Naive thymus-derived CD4-positive, alpha-beta T cell (primary cell): ENCODE results near the gene CERS2. TPM values are rescaled to one million over a fixed set of nuclear protein-coding genes. Genes with fewer than 3 reads are reported as not detected.

ENCODE experiments used
- ATAC-seq: fragments of 150-1000 bp; cut with Tn5 transposase; 2 replicates; pipeline ENCODE4 v1.10.0; 2021; ENCODE audit warnings: mild to moderate bottlenecking, moderate library complexity
- CTCF ChIA-PET: fragments of 350-600 bp; sonication (Branson Sonifier 250); formaldehyde crosslinking; loops from one replicate; lab custom pipeline; 2021; ENCODE audit warnings: antibody characterized with exemption; lab: Charles Lee
- POLR2A ChIA-PET: fragments of 350-600 bp; sonication (Branson Sonifier 250); formaldehyde crosslinking; loops from one replicate; lab custom pipeline; 2021; ENCODE audit warnings: antibody characterized with exemption, inconsistent platforms; lab: Charles Lee
- DNase-seq, 9 donors: peaks; one replicate each; pipeline versions ENCODE4 v3.0.0 to v3.0.0-alpha.2; 2020 to 2022; ENCODE audit warnings: mixed read lengths in 1 of 9
- H3K27ac ChIP-seq: one replicate; pipeline ENCODE4 v1.7.0; 2013; ENCODE audit warnings: mild to moderate bottlenecking, low read depth, low read length, moderate library complexity
- H3K27me3 ChIP-seq, 2 donors: one replicate each; pipeline ENCODE4 v1.7.0; 2013; ENCODE audit warnings: low read length in 2 of 2, mild to moderate bottlenecking in 2 of 2, moderate library complexity in 2 of 2; ENCODE audit not compliant: control insufficient read depth in 2 of 2, insufficient read depth in 2 of 2
- H3K36me3 ChIP-seq, 3 experiments: 1 replicate in 2 of 3; 2 replicates in 1 of 3; pipeline ENCODE4 v1.7.0; 2013; ENCODE audit warnings: low read length in 3 of 3, mild to moderate bottlenecking in 3 of 3, moderate library complexity in 1 of 3; ENCODE audit not compliant: insufficient read depth in 3 of 3, control insufficient read depth in 2 of 3
- H3K4me1 ChIP-seq, 2 donors: one replicate each; pipeline ENCODE4 v1.7.0; 2013; ENCODE audit warnings: low read length in 2 of 2, mild to moderate bottlenecking in 2 of 2, moderate library complexity in 1 of 2; ENCODE audit not compliant: control insufficient read depth in 2 of 2, insufficient read depth in 2 of 2
- H3K4me3 ChIP-seq: 2 replicates; pipeline ENCODE4 v1.7.0; 2013; ENCODE audit warnings: mild to moderate bottlenecking, low read length
- H3K9me3 ChIP-seq, 3 experiments: 1 replicate in 2 of 3; 2 replicates in 1 of 3; pipeline ENCODE4 v1.7.0; 2013; ENCODE audit warnings: low read length in 3 of 3; ENCODE audit not compliant: control insufficient read depth in 2 of 3
- H3K27ac Mint-ChIP-seq, 9 donors: one replicate each; pipeline ENCODE4 v1.8.0; 2020 to 2022; ENCODE audit warnings: mixed read lengths in 9 of 9, mild to moderate bottlenecking in 8 of 9, moderate library complexity in 5 of 9, inconsistent platforms in 2 of 9
- H3K27me3 Mint-ChIP-seq, 5 donors: one replicate each; pipeline ENCODE4 v1.8.0; 2021 to 2022; ENCODE audit warnings: mixed read lengths in 5 of 5, mild to moderate bottlenecking in 1 of 5
- H3K36me3 Mint-ChIP-seq, 5 donors: one replicate each; pipeline ENCODE4 v1.8.0; 2020 to 2022; ENCODE audit warnings: mixed read lengths in 5 of 5, mild to moderate bottlenecking in 3 of 5, inconsistent platforms in 1 of 5
- H3K4me1 Mint-ChIP-seq, 7 donors: one replicate each; pipeline ENCODE4 v1.8.0; 2020 to 2022; ENCODE audit warnings: mixed read lengths in 7 of 7, mild to moderate bottlenecking in 3 of 7, inconsistent platforms in 1 of 7
- H3K4me3 Mint-ChIP-seq, 10 donors: one replicate each; pipeline ENCODE4 v1.8.0; 2020 to 2022; ENCODE audit warnings: mild to moderate bottlenecking in 10 of 10, mixed read lengths in 10 of 10, moderate library complexity in 6 of 10, inconsistent platforms in 2 of 10
- H3K9me3 Mint-ChIP-seq, 11 donors: one replicate each; pipeline ENCODE4 v1.8.0; 2020 to 2022; ENCODE audit warnings: mixed read lengths in 11 of 11, mild to moderate bottlenecking in 4 of 11, inconsistent platforms in 1 of 11, moderate library complexity in 1 of 11
- intact Hi-C, 2 donors: fragments of 100-400 bp; cut with micrococcal nuclease; formaldehyde crosslinking; loops; one replicate each; pipeline ENCODE4 v1.15.1; 2023
- polyA plus RNA-seq, 2 donors: library from polyadenylated mRNA; unstranded; fragments of 300-500 nt; fragmentation: Illumina TruSeq; gene quantifications; one replicate each; pipeline ENCODE4 v1.2.3, GENCODE V29; 2021
- total RNA-seq, 6 experiments: library from RNA in 5 of 6; stranded (reverse) in 5 of 6; gene quantifications; 1 replicate in 5 of 6; 2 replicates in 1 of 6; pipeline ENCODE4 v1.2.3 and lab custom pipeline; 2021 to 2026

Gene CERS2
- total and polyA plus RNA-seq, 7 experiments from 2014 or later: 101 to 179 (median 136) TPM

DNA sequence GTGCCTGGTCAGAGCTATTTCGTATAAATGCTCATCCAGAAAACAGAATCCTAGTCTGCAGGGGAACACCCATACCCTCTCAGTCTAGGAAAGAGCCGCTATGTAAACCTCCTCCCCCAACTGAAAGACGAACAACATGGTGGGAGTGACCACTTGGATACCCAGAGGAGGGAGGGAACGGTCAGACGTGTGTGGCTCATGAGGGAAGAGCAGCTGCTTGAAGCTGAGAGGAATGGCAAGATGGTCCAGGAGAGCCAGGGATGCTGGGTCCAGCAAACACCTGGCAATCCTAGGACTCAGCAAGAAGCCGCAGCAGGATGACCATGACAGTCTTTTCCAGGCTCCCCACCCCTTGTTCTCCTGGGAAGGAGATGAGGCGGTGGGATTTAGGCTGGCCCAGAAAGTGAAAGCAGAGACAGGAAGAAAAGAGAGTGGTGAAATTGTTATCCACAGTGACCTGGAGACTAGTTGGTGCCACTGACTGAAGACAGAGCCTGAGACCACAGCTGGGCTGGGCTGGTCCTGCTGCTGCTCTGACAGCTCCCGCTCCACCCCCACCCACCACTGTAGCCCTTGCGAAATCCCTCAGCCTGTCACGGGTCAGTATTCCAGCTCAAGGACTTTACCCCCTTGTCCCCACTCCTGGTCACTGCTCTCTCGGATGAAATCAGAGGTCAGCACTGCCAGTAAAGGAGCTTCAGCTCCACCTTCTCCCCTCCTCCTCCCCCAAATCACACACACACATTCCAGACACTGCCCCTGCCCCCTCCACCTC, 3.6 kb downstream of the CERS2 start:
- no peaks in the 10 kb centered on the region for H3K9me3 Mint-ChIP-seq
- Histone ChIP-seq H3K4me1 (peaks cover 26 to 29% of the 10 kb centered on the region in 2 donors), H3K27ac (peak overlapping the region; percentile 92), H3K27me3 (no peaks in the 10 kb centered on the region), H3K4me3 (no peak overlapping the region), H3K9me3 (no peaks in the 10 kb centered on the region), H3K36me3 (peaks cover 15 to 35% (median 18%) of the 10 kb centered on the region in 3 experiments)
- ATAC-seq: no peak
- DNase-seq: no peak
- CTCF ChIA-PET: interaction anchor here (0.7 to 1.1 kb wide), 3 partner anchors 13 to 104 kb away, joined by 3 read pairs; no protein-coding TSS in a partner anchor
- POLR2A ChIA-PET: interaction anchor here (1.6 kb wide), 1 partner anchor 45 kb away, joined by 3 read pairs; the partner anchor contains the start of gene SETDB1
- H3K27me3 Mint-ChIP-seq: no peaks in the 10 kb centered on the region
- intact Hi-C loops: loop anchor here (10.0 kb wide), 2 partner anchors 406 to 486 kb away; partner anchors contain the start of gene TARS2 (in 1 of the 2)
- peak overlapping the region in 9 of 10 donors; percentile 8 to 88 (median 44) for H3K4me3 Mint-ChIP-seq
- peaks cover 7 to 26% (median 18%) of the 10 kb centered on the region in 5 donors for H3K36me3 Mint-ChIP-seq
- H3K27ac Mint-ChIP-seq: peak overlapping the region; percentile 48 to 94 (median 89)
- H3K4me1 Mint-ChIP-seq: peaks cover 22 to 52% (median 46%) of the 10 kb centered on the region in 7 donors

DNA sequence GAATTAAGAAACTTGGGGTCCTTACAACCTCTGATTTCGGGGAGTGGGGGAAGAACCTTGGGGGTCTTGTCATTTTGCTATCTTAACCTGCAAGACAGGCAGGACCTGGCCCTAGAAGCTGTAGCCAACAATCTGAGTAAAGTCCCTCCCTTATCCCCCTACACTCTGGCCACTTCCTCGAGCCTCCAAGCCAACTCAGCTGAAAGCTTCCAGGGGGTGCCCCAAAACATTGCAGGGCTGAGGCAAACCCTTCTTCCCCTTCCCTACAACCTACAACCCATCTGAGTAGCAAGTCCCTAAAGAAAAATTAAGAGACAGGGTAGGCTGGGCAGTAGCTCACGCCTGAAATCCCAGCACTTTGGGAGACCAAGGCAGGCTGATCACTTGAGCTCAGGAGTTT, 5.0 kb downstream of the CERS2 start:
- ATAC-seq: no peak
- Histone ChIP-seq H3K27ac (no peak overlapping the region), H3K36me3 (peaks cover 20 to 46% (median 25%) of the 10 kb centered on the region in 3 experiments), H3K27me3 (no peaks in the 10 kb centered on the region), H3K4me1 (peaks cover 23 to 29% of the 10 kb centered on the region in 2 donors), H3K9me3 (no peaks in the 10 kb centered on the region), H3K4me3 (no peak overlapping the region)
- H3K27me3 Mint-ChIP-seq: no peaks in the 10 kb centered on the region
- intact Hi-C loops: loop anchor here (10.0 kb wide), 2 partner anchors 405 to 485 kb away; partner anchors contain the start of gene TARS2 (in 1 of the 2)
- H3K9me3 Mint-ChIP-seq: no peaks in the 10 kb centered on the region
- ChIA-PET CTCF (interaction anchor here (1.1 kb wide), 1 partner anchor 73 kb away, joined by 3 read pairs; no protein-coding TSS in a partner anchor), POLR2A (interaction anchor here (0.7 to 1.1 kb wide), 2 partner anchors 13 to 962 kb away, joined by 3 to 4 read pairs; partner anchors contain the start of gene ANXA9)
- peaks cover 22 to 44% (median 41%) of the 10 kb centered on the region in 7 donors for H3K4me1 Mint-ChIP-seq
- no peak overlapping the region for H3K4me3 Mint-ChIP-seq
- peak overlapping the region in 5 of 9 donors; percentile 60 to 94 (median 89) for H3K27ac Mint-ChIP-seq
- peaks cover 7 to 35% (median 18%) of the 10 kb centered on the region in 5 donors for H3K36me3 Mint-ChIP-seq
- no peak for DNase-seq

DNA sequence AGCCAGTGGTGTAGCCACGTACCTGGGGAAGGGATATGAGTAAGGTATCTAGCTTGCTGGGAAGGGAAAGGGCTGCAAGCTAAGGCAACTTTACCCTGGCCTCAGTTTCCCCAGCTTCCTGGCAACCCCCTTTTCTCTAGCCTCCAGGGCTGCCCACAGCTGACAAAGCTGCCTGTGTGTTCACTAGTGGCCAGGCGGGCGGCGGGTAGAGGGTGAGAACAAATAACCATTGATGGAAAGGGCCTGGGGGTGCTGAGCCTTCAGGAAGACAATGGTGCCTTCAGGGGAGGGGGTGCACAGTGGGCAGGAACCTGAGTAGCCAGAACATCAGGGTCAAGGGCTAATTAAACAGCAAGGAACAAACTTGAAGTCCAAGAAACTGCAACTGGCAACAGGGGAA, 6.1 kb downstream of the CERS2 start:
- H3K4me1 Mint-ChIP-seq: peaks cover 22 to 41% (median 39%) of the 10 kb centered on the region in 7 donors
- CTCF ChIA-PET: interaction anchor here (0.5 to 1.3 kb wide), 3 partner anchors 12 to 611 kb away, joined by 3 to 5 read pairs (median 4); no protein-coding TSS in a partner anchor
- Histone ChIP-seq H3K36me3 (peaks cover 20 to 53% (median 25%) of the 10 kb centered on the region in 3 experiments), H3K9me3 (no peaks in the 10 kb centered on the region), H3K27ac (no peak overlapping the region), H3K4me1 (peaks cover 21 to 27% of the 10 kb centered on the region in 2 donors), H3K4me3 (no peak overlapping the region), H3K27me3 (no peaks in the 10 kb centered on the region)
- peak overlapping the region in 1 of 10 donors; percentile 58 for H3K4me3 Mint-ChIP-seq
- ATAC-seq (no peak), DNase-seq (no peak)
- H3K9me3 Mint-ChIP-seq: no peaks in the 10 kb centered on the region
- peak overlapping the region in 4 of 9 donors; percentile 22 to 74 (median 44) for H3K27ac Mint-ChIP-seq
- no peaks in the 10 kb centered on the region for H3K27me3 Mint-ChIP-seq
- POLR2A ChIA-PET: no interaction called here
- peaks cover 7 to 46% (median 20%) of the 10 kb centered on the region in 5 donors for H3K36me3 Mint-ChIP-seq
- intact Hi-C loops: no loop called here

DNA sequence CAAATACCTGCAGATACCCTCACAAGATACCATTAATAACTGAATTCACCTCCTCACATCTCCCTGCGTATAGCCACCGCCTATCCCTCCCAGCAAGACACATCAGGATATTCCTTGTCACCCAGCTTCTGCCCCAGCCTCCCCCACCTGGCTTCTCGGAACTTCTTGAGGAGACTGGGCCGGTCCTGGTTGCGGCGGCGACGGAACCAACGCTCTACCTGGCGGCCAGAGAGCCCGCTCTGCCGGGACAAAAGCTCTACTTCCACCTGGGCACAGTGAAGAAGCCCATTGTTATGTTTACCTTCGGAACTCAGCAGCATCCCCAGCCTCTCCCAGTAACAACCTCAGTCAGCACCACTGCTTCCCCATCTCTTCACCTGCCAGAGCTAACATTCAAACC, 6.7 kb downstream of the CERS2 start:
- H3K9me3 ChIP-seq: no peaks in the 10 kb centered on the region
- H3K27ac Mint-ChIP-seq: peak overlapping the region in 5 of 9 donors; percentile 19 to 57 (median 46)
- peaks cover 7 to 51% (median 22%) of the 10 kb centered on the region in 5 donors for H3K36me3 Mint-ChIP-seq
- no peaks in the 10 kb centered on the region for H3K27me3 Mint-ChIP-seq
- peaks cover 18 to 37% (median 35%) of the 10 kb centered on the region in 7 donors for H3K4me1 Mint-ChIP-seq
- H3K9me3 Mint-ChIP-seq: no peaks in the 10 kb centered on the region
- ATAC-seq (no peak), DNase-seq (no peak)
- H3K4me1 ChIP-seq: peaks cover 17 to 21% of the 10 kb centered on the region in 2 donors
- ChIA-PET CTCF (interaction anchor here (1.1 to 1.3 kb wide), 2 partner anchors 12 kb away, joined by 4 to 5 read pairs; no protein-coding TSS in a partner anchor), POLR2A (no interaction called here)
- H3K27me3 ChIP-seq: no peaks in the 10 kb centered on the region
- H3K4me3 Mint-ChIP-seq: no peak overlapping the region
- H3K36me3 ChIP-seq: peaks cover 20 to 59% (median 25%) of the 10 kb centered on the region in 3 experiments
- intact Hi-C loops: no loop called here
- no peak overlapping the region for H3K27ac ChIP-seq
- no peak overlapping the region for H3K4me3 ChIP-seq

DNA sequence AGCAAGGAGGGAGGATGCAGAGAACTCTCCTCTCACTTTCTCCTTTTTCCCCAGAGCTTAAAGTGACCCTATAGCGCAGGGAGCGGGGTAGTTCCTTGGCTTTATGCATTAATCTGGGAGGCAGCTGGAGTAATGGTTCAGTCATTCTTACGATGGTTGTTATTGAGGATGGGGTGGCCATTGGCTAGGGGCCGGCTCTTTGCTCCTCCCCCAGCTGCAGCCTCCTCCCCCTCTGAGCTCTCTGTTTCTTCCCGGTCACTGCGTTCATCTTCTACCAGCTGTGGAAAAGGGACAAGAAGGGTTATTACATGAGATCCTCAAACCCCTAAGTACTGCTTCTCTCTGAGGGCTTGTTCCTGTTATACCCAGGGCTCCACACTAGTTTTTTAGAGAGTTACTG, 8.6 kb downstream of the CERS2 start:
- Mint-ChIP-seq H3K4me1 (peaks cover 9 to 23% (median 15%) of the 10 kb centered on the region in 7 donors), H3K36me3 (peaks cover 7 to 61% (median 32%) of the 10 kb centered on the region in 5 donors), H3K9me3 (no peaks in the 10 kb centered on the region), H3K27me3 (no peaks in the 10 kb centered on the region), H3K27ac (peak overlapping the region in 1 of 9 donors; percentile 20), H3K4me3 (no peak overlapping the region)
- Histone ChIP-seq H3K36me3 (peaks cover 20 to 77% (median 31%) of the 10 kb centered on the region in 3 experiments), H3K27me3 (no peaks in the 10 kb centered on the region), H3K9me3 (no peaks in the 10 kb centered on the region), H3K27ac (no peak overlapping the region), H3K4me1 (peaks cover 0 to 4% of the 10 kb centered on the region in 2 donors), H3K4me3 (no peak overlapping the region)
- CTCF ChIA-PET: interaction anchor here (1.5 kb wide), 1 partner anchor 12 kb away, joined by 4 read pairs; no protein-coding TSS in a partner anchor
- intact Hi-C loops: no loop called here
- DNase-seq: no peak
- POLR2A ChIA-PET: interaction anchor here (1.3 kb wide), 1 partner anchor 316 kb away, joined by 4 read pairs; the partner anchor contains the start of gene ZNF687
- no peak for ATAC-seq

DNA sequence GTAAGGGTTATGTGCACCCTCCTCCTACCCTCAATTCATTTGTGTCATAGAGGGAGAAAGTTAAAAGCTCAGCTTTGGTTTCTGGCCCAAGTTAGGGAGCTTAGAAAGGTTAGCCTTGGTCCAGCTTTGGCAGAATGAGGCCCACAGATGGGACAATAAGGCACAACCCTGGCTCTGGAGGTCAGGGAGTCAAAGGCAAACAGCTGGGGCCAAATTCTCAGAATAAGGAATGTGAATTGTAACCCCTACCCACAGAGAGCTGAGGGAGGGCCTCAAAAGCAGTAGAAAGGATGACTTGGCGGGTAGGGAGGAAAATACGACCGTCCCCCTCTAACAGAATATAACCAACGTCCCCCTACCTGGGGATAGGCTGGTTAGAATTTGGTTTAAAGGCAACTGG, 9.0 kb downstream of the CERS2 start:
- POLR2A ChIA-PET: interaction anchor here (1.3 kb wide), 1 partner anchor 316 kb away, joined by 4 read pairs; the partner anchor contains the start of gene ZNF687
- peaks cover 20 to 81% (median 31%) of the 10 kb centered on the region in 3 experiments for H3K36me3 ChIP-seq
- H3K9me3 ChIP-seq: no peaks in the 10 kb centered on the region
- Mint-ChIP-seq H3K27ac (no peak overlapping the region), H3K27me3 (no peaks in the 10 kb centered on the region), H3K36me3 (peaks cover 7 to 63% (median 33%) of the 10 kb centered on the region in 5 donors), H3K4me1 (peaks cover 5 to 19% (median 11%) of the 10 kb centered on the region in 7 donors), H3K9me3 (no peaks in the 10 kb centered on the region), H3K4me3 (no peak overlapping the region)
- H3K4me3 ChIP-seq: no peak overlapping the region
- H3K4me1 ChIP-seq: peaks cover 0 to under 1% of the 10 kb centered on the region in 2 donors
- H3K27ac ChIP-seq: no peak overlapping the region
- intact Hi-C loops: loop anchor here in 1 of 2 donors (1.0 kb wide), 1 partner anchor 14 kb away; no protein-coding TSS in a partner anchor
- CTCF ChIA-PET: interaction anchor here (0.7 to 1.5 kb wide), 2 partner anchors 12 to 166 kb away, joined by 4 to 5 read pairs; no protein-coding TSS in a partner anchor
- DNase-seq (no peak), ATAC-seq (no peak)
- H3K27me3 ChIP-seq: no peaks in the 10 kb centered on the region
